HG02870 (cell line): ENCODE results near the gene CCM2L.
"Not testable (repeated sequence)": the region's sequence is repeated elsewhere in the genome, so short reads cannot be mapped to it uniquely, and the experiment has no call there.

Source experiments
- ATAC-seq: cut with Tn5 transposase; IDR thresholded peaks from one replicate; pipeline ENCODE4 v1.9.1; 2021; ENCODE audit warnings: mild to moderate bottlenecking, moderate library complexity; ENCODE audit not compliant: unreplicated experiment

The CCM2L gene

DNA sequence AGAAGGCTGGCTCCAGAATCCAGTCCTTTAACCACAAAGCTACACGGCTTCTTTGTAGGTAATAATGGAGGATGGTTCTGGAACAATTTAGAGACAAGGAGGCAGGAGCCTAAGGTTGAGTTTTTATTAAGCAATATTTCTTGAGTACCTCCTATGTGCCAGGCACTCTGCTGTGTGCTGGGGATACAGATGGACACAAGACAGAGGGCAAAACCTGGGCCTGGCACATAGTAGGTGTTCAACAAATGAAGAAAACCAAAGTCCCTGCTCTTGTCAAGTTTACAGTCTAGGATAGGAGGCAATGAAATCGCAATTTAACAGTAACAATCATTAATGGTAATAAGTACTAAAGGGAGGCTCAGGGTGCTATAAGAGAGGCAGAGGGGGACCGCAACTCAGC lies 17.4 kb downstream of the CCM2L start:
- no peak for ATAC-seq

DNA sequence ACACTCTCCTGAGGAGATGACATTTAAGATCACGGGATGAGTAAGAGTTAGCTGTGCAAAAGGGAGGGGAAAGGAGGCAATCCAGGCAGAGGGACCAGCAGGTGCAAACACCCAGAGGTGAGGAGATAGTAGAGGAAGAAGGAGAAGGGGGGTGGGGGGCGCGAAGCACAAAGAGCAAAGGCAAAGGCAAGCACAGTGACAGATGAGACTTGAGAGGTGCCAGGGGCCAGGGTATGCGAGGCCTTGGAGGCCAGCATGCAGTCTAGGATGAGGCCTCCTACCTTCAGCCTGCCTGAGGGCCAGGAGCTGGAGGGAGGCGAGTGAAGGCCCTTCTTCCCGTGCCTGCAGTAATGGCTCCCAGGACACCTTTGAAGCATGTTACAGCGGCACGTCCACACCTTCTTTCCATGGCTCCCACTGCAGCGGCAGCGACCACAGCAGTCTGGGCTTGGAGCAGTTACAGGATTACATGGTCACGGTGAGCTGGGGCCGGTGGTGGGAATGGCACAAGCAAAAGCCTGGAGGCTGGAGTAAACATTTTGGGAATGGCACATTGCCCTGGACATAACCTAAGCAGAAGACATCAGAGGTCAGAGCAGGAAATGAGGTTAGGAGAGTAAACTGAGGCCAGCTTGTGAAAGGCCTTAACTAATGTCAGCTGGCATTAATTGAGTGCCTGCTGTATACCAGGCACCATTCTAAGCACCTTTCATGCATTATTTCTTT lies 18.6 kb downstream of the CCM2L start:
- ATAC-seq = no peak

DNA sequence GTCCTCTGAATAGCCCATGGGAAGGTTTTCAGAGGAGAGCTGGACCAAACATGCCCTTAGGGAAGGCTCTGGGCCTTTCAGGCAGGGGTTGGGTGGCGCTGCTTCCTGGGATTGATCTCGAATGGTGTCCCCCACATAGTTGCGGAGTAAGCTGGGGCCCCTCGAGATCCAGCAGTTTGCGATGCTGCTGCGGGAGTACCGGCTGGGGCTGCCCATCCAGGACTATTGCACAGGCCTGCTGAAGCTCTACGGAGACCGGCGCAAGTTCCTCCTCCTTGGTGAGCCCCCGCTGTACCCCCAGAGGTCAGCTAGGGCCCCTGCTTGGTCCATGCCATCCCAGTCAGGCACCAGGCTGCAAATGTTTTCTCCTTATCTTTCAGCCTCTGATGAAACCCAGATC lies 19.3 kb downstream of the CCM2L start:
- no peak for ATAC-seq

DNA sequence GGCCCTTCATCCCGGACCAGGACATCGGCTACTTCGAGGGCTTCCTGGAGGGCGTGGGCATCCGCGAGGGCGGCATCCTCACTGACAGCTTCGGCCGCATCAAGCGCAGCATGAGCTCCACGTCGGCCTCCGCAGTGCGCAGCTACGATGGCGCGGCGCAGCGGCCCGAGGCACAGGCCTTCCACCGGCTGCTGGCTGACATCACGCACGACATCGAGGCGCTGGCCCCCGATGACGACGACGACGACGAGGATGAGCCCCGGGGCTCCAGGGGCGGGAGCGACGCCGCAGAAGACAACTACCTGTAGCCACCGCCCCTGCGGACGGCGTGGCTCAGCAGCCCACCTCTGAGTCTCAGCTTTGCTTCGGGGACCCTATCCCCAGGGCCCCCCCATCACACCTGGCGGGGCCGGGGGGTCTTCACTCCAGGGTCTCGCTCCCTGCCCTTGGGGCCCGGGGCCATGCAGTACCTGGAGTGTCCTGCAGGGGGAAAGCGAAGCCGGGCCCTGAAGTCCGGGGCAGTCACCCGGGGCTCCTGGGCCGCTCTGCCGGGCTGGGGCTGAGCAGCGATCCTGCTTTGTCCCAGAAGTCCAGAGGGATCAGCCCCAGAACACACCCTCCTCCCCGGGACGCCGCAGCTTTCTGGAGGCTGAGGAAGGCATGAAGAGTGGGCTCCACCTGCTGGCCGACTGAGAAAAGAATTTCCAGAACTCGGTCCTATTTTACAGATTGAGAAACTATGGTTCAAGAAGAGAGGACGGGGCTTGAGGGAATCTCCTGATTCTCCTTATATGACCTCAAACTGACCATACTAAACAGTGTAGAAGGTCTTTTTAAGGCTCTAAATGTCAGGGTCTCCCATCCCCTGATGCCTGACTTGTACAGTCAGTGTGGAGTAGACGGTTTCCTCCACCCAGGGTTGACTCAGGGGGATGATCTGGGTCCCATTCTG lies 21.0 kb downstream of the CCM2L start:
- no peak for ATAC-seq

DNA sequence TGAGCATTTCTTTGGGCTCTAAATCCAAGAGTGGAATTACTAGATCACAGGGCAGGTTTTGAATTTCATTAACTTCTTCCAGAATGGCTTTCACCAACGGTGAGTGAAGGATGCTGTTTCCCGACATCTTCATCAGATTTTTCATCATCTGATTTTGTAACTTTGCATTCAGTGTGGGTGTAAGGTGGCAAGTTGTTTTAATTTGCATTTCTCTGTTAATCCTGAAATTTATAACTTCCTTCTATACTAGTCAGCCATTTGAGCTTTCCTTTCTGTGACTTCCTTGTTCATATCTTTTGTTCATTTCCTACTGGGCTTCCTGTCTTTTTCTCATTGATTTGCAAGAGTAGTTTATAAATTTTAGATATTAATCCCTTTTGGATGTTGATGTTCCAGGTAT lies 23.1 kb downstream of the CCM2L start:
- no peak for ATAC-seq

DNA sequence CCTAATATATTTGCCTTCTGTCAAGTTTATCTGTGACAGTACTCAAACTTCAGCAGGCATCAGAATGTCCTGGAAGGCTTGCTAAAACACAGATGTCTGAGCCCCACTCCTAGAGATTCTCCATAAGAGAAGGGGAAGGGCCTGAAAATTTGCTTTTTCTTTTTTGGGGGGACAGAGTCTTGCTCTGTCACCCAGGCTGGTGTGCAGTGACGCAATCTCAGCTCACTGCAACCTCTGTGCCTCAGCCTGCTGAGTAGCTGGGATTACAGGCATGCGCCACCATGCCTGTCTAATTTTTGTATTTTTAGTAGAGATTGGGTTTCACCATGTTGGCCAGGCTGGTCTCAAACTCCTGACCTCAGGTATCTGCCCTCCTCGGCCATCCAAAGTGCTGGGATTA lies 23.5 kb downstream of the CCM2L start:
- not testable (repeated sequence) for ATAC-seq

DNA sequence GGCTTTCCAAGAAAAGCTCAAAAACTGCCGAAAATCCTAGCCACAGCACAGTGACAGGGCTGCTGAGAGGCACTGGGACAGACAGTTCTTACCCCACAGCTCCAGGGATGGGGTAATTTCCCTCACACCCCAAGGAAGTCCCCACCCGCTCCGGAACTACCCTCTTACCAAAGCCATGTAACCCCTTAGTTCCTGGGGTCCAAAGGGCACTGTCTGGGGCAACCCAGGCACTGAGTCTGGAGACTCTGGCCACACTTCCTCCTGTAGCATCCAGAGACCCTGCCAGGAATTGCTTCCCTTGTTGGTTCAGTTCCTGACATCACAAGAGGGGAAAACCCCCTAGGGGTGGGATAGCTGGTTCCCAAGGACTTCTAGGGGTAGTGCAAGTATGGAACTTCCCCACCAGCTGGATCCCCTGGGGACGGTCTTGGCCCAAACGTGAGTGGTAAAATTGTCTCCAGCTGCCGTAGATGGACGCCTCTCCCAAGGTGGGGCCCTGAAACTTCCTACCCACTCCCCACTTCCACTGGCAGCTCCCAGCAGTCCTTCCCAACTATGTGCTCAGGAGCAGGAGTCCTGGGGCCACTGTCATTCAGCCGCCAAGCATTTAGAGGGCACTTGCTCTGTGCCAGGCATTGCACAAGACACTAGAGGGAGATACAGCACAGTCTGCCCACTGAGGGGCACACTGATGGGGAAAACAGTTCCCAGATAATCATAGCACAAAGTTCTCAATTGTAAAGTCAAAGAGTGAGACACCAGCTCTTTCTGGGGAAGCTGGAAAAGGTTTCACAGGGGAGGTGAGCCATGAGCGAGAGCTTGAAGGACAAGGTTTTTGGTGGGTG lies 24.6 kb downstream of the CCM2L start:
- no peak for ATAC-seq

DNA sequence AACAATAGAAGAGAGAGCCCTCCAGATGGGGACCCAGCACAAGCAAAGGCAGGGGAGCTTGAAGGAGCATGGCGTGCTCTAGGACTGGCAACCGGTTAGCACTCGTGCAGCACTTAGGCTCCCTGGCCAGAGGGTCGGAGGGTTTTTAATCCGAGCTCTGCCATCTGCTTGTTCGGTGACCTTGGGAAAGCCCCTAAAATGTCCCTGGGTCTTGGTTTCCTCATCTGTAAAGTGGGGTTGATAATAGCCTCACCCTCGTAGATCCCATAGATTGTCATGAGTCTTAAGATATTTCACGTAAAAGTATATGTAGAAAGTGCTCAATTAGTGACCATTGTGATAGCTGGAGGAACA lies 25.2 kb downstream of the CCM2L start:
- no peak for ATAC-seq

DNA sequence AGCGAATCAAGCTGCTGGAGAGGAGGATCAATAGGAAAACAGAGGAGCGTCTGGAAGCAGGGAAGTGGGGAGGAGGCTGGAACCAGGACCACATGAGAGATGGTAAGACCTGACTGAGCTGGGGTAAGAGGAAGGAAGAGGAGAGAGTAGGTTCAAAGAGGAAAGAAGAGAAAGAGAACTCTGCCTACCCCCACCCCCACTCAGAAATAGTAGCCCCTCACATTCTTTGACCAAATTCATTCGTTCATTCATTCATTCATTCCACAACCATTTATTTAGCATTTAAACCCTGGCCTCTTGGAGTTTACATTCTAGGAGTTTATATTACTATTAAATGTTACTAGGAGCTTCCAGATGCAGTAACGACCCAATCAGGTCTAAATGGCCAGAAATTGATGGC lies 26.0 kb downstream of the CCM2L start:
- no peak for ATAC-seq

DNA sequence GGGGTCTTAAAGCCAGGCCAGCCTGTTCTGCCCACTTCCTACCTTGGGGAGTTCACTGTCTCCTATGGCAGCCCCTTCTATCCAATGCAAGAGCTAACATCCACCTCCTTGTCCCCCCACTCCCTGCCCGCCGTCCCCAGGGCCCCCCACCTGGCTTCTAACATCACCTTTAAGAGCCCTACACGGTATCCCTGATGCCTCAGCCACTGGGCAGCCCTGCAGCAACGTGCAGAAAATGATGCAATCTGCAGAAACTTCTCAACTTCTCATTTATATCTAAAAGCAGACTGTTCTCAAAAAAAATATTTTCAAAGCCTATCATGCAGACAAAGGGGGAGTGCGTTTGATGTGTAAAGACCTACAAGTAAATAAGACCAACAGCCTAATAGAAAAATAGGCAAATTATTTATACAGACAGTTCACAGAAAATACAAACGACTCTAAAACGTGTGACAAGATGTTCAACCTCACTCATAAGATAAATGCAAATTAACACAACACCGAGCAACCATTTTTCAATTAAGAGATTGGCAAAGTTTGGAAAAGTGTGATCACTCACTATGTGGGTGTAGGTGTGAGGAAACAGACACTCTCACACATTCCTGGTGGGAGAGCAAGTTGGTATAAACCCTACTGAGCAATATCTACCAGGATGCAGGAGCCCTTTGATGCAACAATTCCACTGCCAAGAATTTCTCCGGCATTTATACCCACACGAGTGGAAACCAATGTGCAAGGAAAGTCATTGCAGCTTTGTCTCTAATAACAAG lies 26.7 kb downstream of the CCM2L start:
- ATAC-seq = no peak

DNA sequence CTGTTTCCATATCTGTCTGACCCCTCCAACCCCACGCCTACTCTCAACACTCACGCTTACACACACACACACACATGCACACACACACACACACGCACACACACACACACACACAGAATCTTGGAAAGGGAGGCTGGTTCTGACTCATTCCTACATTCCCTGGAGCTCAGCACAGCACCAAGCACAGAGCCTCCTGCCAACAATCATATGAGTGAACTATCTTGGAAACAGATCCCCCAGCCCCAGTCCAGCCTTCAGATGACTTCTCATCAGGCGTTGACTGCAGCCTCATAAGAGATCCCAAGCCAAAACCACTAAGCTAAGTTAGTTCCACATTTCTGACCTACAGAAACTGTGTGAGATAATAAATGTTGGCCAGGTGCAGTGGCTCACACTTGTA lies 27.7 kb downstream of the CCM2L start:
- ATAC-seq = no peak

DNA sequence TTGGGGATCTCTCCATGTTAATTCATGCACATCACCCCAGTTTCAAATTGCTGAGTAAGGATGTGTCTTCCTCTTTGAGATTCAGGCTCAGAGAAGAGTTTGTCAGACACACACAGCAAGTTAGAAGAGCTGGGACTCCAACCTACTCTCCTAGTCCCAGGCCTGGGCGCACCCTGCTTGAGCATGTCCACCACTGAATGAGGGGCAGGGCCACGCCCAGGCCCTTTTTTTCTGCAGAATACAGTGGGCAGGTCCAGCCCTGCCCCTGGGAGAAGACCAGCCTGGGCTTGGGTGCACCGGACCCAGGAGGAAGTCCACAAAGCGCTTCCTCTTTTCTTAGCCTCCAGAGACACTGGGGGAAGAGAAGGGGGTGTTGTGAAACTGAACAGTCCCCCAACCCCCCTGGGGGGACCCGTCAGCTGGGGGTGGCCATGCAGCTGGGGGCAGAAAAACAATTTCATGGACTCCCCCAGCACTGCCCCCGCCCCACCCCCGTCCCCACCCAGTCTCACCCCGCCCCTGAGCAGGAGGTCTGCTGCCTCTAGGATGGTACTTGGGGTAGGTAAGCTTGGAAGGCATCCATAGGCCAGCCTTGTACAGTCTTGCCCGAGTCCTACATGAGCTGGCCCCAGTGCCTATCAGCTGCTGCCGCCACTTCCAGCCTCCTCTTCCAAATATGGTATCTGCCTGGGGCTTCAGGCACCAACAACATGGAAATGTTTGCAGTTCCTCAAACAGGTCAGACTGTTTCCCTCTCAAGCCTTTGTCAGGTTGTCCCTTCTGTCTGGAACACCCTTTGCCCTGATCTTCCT lies 30.1 kb downstream of the CCM2L start:
- no peak for ATAC-seq

DNA sequence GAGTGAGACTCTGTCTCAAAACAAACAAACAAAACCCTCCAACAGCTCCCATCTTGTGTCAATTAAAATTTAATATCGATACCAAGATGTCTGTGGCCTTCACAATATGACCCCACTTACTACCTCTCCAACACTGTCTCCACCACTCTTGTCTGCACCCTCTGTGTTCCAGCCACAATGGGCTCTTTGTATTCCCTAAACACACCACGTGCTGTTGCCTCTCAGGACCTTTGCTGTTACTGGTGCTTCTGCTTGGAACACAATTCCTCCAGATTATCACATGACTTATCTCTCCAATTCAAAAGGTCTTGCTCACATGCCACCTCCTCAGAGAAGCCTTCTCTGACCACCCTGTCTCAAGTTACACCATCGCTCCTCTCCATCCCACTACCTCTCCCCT lies 35.8 kb downstream of the CCM2L start:
- no peak for ATAC-seq

DNA sequence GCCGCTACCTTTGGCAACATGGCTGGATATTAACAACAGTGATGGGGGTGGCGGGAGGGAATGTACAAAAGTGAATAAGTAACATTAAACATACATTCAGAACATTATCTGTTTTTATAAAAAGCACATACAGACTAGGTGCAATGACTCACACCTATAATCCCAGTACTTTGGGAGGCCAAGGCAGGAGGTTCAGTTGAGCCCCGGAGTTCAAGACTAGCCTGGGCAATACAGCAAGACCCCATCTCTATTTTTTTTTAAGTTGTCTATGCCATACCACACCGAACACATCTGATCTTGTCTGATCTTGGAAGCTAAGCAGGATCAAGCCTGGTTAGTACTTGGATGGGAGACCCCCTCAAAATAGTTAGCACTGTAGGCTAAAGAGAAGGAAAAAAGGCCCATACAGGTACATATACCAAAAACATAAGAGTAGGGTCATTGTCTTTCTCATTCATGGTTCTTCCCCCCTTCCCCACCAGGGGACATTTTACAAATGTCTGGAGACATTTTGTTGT lies 40.1 kb downstream of the CCM2L start:
- ATAC-seq = no peak

DNA sequence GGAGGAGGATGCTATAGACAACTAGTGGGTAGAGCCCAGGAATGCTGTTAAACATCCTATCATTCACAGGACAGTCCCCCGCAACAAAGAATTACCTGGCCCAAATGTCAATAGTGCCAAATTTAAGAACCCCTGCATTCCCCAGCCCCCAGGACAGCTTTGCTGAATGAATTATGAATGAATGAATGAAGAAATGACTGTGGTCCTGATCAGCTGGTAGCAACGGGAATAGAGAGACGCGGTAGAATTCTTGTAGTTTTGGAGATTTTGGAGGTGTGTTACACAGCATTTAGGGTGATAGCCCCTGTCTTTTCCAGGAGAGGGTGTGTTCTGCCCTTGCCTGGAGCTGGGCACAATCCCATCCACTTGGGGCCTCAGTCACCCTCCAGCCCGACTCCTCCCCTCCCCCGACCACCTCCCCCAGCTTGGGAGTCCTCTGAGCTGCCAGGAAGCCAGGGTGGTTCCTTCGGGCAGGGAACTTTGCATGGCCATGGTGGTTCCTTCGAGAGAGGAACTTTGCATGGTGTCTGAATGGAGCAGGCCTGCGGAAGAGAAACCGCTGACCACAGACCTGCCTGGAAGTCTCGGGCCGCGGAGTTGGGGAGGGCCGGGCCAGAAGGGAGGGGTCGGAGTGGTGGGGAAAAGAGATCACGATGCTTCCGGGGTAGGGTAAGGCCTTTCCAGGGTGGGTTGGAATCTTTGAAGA lies 40.8 kb downstream of the CCM2L start:
- ATAC-seq = no peak

DNA sequence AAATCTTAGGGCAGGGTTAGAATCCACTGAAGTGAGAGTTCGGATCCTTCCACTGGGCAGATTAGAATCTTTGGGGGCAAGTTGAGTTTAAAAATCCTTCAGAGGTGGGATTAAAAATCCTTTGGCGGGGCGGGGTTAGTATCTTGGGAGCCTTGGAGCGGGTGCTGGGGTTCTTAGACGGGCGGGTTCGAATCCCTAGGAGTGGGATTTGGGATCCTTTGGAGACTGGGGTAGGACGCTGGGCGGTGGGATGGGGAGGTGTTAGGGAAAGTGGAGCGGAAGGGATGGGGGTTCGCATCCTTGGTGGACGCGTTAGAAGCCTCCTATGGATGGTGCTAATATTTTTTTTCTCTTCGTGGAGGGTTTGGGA lies 41.5 kb downstream of the CCM2L start:
- no peak for ATAC-seq

DNA sequence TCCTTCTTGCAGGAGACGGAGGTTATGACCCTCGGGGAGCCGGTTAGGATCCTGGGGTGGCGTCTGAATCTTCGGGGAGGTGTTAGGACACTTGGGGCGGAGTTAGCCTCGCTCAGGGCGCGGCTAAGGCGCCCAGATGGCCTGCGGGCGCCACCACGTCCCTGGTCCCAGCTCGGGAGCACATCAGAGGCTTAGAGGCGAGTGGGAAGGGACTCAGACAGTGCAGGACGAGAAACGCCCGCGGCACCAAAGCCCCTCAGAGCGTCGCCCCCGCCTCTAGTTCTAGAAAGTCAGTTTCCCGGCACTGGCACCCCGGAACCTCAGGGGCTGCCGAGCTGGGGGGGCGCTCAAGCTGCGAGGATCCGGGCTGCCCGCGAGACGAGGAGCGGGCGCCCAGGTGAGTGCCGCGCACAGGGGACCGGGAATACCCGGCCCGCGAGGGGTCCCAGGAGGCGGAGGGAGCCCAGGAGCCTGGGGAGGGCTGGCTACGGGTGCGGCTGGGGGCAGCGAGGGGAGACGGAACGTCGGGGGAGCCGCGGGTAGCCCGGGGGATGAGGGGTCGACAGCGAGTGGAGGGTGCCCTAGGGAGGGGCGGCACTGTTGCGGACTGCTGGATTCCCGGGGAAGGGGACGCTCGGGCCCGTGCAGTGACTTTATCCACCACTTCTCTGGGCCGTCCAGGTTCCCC lies 42.0 kb downstream of the CCM2L start, which contains the start of gene HCK:
TSS of gene HCK (plus strand) at position 153 of the 688 bp plus-strand sequence.
- ATAC-seq = no peak

DNA sequence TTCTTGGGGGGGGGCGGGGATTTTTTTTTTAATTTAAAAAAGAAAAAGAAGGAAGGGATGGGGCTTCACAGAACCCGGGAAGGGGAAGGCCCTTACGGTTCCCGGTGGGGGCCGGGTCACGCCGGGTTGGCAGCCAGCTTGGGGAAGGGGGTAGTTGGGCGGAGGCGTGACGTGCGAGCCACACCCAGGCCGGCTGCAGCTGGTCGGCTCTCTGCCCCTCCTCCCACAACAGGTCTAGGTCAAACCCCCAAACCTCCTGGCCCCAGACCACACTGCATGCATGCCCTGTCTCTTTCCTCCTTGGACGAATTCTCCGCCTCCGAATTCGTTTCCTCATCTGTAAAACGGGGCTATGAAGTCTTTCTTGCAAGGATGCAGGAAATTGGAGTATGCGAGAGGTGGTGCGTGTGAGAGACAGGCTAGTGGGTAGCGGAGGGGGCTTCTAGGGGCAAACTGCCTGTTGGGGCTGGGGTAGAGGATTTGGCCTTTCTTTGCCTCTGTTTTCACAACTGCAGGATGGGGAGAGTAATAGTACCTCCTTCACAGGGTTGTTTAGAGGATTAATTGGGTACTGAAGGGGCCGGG lies 42.6 kb downstream of the CCM2L start:
- ATAC-seq = no peak
